Adrenal gland (tissue), 5 donors: ENCODE data around the gene NPTX2.

Experiments
- POLR2A ChIP-seq, 2 donors: fragments of 450-650 bp; IDR thresholded peaks; one replicate each; pipeline ENCODE4 v1.6.1; 2017; ENCODE audit warnings: antibody characterized with exemption in 2 of 2, mild to moderate bottlenecking in 2 of 2, moderate library complexity in 1 of 2
- TF ChIP-seq, protein P1 (sequence below), 6 experiments: fragments of 450-650 bp in 4 of 6; fragments of 200-600 bp in 2 of 6; sonication (generic) in 1 of 6; IDR thresholded peaks; 1 replicate in 5 of 6; 2 replicates in 1 of 6; pipeline versions ENCODE4 v1.5.1 to v1.8.0; 2016 to 2021; ENCODE audit warnings: antibody characterized with exemption in 6 of 6, mild to moderate bottlenecking in 2 of 6, moderate library complexity in 1 of 6
- donor health status: DM: no; HTN: no; CAD: no.

- TF ChIP-seq, protein P1, sequence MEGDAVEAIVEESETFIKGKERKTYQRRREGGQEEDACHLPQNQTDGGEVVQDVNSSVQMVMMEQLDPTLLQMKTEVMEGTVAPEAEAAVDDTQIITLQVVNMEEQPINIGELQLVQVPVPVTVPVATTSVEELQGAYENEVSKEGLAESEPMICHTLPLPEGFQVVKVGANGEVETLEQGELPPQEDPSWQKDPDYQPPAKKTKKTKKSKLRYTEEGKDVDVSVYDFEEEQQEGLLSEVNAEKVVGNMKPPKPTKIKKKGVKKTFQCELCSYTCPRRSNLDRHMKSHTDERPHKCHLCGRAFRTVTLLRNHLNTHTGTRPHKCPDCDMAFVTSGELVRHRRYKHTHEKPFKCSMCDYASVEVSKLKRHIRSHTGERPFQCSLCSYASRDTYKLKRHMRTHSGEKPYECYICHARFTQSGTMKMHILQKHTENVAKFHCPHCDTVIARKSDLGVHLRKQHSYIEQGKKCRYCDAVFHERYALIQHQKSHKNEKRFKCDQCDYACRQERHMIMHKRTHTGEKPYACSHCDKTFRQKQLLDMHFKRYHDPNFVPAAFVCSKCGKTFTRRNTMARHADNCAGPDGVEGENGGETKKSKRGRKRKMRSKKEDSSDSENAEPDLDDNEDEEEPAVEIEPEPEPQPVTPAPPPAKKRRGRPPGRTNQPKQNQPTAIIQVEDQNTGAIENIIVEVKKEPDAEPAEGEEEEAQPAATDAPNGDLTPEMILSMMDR (IDR thresholded peaks at IDR 0.05): no peak
- no peak for TF ChIP-seq POLR2A (IDR thresholded peaks at IDR 0.05)
These were observed 43.3 kb upstream of the NPTX2 start for GRCh38 chr7:98573816-98574215.
